ENCODE data around the gene CGB8. TPM values are rescaled to one million over a fixed set of nuclear protein-coding genes. Genes with fewer than 3 reads are reported as not detected.

Gene CGB8
- total RNA-seq, 4 donors from 2014 or later, result not detected

DNA sequence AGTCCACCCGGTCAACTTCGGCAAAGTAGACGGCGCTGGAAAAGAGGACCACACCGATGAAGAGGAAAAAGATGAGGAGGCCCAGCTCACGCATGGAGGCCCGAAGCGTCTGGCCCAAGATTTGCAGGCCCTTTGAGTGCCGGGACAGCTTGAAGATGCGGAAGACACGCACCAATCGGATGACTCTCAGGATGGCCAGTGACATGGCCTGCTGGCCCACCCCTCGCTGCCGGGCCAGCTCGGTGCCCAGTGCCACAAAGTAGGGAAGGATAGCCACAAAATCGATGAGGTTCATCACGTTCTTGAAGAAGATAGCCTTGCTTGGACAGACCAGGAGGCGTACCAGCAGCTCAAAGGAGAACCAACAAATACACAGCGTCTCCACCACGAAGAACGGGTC, 21.5 kb upstream of the CGB8 start:
- peaks cover 4 to 87% of the 10 kb centered on the region in 2 donors for H3K27me3 ChIP-seq
- no peak overlapping the region for H3K4me3 ChIP-seq
- H3K9me3 ChIP-seq, result peaks cover 0 to 6% (median 0%) of the 10 kb centered on the region in 4 donors
- no peak for DNase-seq (ENCODE audit: low spot score in 2 of 2)
- H3K36me3 ChIP-seq, result no peaks in the 10 kb centered on the region
- 92 to 94% methylated on average over 21 of the region's 21 CpGs for WGBS, 2 donors
- peaks cover 0 to 7% (median 0%) of the 10 kb centered on the region in 4 donors for H3K4me1 ChIP-seq
- TF ChIP-seq CTCF (IDR thresholded peaks at IDR 0.05) (no peak), EP300 (IDR thresholded peaks at IDR 0.05) (no peak), POLR2A (IDR thresholded peaks at IDR 0.05) (no peak)
- H3K27ac ChIP-seq, result no peak overlapping the region

DNA sequence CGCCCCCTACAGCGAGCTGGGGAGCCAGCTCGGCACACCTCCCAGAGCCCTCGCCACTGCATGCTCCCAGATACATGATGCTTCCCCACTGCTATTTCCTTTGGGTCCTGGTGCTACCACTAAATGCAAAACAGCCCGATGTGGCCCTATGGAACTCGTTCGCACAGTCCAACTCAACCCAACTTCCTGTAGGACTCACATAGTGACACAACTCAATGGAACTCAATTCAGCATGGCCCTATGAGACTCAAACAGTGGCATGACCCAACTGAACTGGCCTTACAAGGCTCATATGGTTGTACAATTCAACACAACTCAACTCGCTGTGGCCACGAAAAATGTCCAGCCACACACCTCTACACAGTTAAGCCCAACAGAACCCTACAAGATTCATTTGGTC, 20.1 kb upstream of the CGB8 start:
- H3K27me3 ChIP-seq, result peaks cover 6 to 95% of the 10 kb centered on the region in 2 donors
- 88 to 95% methylated on average over 9 of the region's 9 CpGs for WGBS, 2 donors
- H3K27ac ChIP-seq, result no peak overlapping the region
- TF ChIP-seq CTCF (IDR thresholded peaks at IDR 0.05) (no peak), EP300 (IDR thresholded peaks at IDR 0.05) (no peak), POLR2A (IDR thresholded peaks at IDR 0.05) (no peak)
- H3K4me1 ChIP-seq, result peaks cover 0 to 18% (median 6%) of the 10 kb centered on the region in 4 donors
- no peaks in the 10 kb centered on the region for H3K36me3 ChIP-seq
- H3K4me3 ChIP-seq, result no peak overlapping the region
- H3K9me3 ChIP-seq, result peaks cover 0 to 6% (median 0%) of the 10 kb centered on the region in 4 donors
- no peak for DNase-seq (ENCODE audit: low spot score in 2 of 2)

DNA sequence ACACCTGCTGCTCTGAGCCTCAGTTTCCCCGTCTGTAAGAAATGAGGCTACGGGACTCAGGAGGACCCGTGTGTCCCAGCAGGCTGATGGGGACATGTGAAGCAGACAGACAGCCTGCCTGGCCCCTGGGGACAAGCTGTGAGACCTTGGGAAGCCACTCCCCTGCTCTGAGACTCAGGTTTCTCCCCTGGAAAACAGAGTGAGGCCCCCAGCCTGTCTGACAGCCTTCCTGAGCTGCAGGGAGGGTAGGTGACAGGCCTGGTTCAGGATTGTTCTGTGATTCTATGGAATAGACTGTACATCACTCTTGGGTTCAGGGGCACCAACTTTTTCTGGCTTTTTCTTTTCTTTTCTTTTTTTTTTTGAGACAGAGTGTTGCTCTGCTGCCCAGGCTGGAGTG, 18.6 kb upstream of the CGB8 start:
- TF ChIP-seq CTCF (IDR thresholded peaks at IDR 0.05) (no peak), POLR2A (IDR thresholded peaks at IDR 0.05) (no peak), EP300 (IDR thresholded peaks at IDR 0.05) (no peak)
- peaks cover 6 to 96% of the 10 kb centered on the region in 2 donors for H3K27me3 ChIP-seq
- no peak for DNase-seq (ENCODE audit: low spot score in 2 of 2)

DNA sequence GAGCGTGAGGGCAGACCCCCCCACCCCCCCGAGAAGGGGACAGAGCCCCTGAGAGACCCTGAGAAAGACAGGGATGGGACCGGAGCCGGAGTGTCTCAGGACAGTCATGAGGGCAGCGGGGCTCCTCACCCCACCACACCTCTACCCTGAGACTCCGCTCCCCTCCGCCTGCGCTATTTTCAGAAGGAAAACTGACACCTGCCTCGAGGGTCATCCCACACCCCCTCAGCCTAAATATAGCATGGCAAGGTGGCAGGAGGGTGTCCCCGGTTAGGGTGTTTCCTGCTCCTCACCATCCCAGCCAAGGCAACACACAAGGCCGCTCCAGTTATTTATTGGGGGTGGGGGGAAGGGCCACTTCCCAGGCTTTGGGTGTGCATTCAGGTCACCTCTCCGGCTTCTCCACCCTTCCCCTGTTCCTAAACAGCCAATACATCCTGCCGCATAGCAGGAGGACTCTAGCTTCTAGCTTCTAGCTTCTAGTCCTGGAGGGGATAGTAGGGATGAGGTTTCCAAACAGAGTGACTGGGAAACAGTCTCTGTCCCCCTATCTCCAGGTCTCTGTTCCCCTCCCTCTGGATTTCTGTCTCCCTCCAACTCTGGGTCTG, 17.1 kb upstream of the CGB8 start:
- TF ChIP-seq POLR2A (IDR thresholded peaks at IDR 0.05), result no peak
- TF ChIP-seq EP300 (IDR thresholded peaks at IDR 0.05), result no peak
- TF ChIP-seq CTCF (IDR thresholded peaks at IDR 0.05), result no peak
- no peak overlapping the region for H3K4me3 ChIP-seq
- H3K27ac ChIP-seq, result no peak overlapping the region
- no peak for DNase-seq (ENCODE audit: low spot score in 2 of 2)
- H3K4me1 ChIP-seq, result peaks cover 0 to 11% (median 6%) of the 10 kb centered on the region in 4 donors
- no peaks in the 10 kb centered on the region for H3K36me3 ChIP-seq
- H3K27me3 ChIP-seq, result peaks cover 2 to 97% of the 10 kb centered on the region in 2 donors
- WGBS, 2 donors, result 44 to 53% methylated on average over 10 to 13 of the region's 13 CpGs
- peaks cover 0 to 6% (median 0%) of the 10 kb centered on the region in 4 donors for H3K9me3 ChIP-seq

More for the DNA sequence above, 18.6 kb upstream of the CGB8 start:
- Histone ChIP-seq H3K36me3 (no peaks in the 10 kb centered on the region), H3K27ac (no peak overlapping the region), H3K4me3 (no peak overlapping the region), H3K4me1 (peaks cover 0 to 18% (median 6%) of the 10 kb centered on the region in 4 donors), H3K9me3 (peaks cover 0 to 6% (median 0%) of the 10 kb centered on the region in 4 donors)
- 48 to 58% methylated on average over 3 of the region's 3 CpGs for WGBS, 2 donors

DNA sequence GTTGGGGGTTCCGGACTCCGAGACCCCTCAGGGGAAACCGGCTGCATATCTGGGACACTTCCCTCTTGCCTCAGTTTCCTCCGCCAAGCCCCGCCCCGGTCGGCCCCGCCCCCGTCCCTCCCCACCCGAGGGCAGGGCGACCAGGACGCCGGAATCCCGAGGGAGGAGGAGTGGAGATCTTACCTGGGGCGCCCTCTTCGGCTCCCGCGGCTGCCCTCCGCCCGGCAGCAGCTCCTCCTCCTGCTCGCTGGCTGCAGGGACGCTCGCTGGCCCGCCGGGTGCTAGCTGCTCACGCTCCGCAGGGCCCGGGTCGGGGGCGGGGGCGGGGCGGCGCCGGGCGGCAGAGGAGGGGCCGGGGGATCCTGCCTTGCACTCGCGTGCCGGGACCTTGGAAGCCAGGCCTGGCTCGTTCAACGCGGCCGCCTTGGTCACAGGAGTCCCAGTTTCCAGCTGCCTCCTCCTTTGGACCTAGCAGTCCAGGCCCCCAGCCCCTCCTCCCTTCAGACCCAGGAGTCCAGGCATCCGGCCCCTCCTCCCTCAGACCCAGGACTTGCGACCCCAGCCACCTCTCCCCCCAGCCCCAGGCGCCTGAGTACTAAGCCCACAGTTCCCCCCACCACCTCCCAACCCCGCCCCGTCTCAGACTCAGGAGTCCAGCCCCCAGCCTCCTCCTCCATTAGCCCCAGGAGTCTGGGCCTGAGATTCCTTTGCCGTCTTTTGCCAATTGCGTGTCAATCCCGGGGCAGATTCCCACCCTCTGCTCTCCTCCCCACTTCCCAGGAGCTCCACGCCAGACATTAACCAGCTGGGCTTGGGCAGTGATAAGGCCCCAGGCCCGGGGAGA, 16.1 kb upstream of the CGB8 start, which contains the start of gene NTF4:
Gene NTF4, minus strand, starts transcription at position 51 of the 844 bp plus-strand sequence. CDS start 2,821 bp downstream, outside the sequence.
- Histone ChIP-seq H3K4me3 (peak within 1 kb of the TSS in 1 of 4 donors; percentile 11), H3K27ac (no peak within 1 kb of the TSS), H3K9me3 (no peaks in the 10 kb centered on the region), H3K27me3 (peaks cover 2 to 91% of the 10 kb centered on the region in 2 donors), H3K4me1 (peaks cover 0 to 11% (median 6%) of the 10 kb centered on the region in 4 donors), H3K36me3 (no peaks in the 10 kb centered on the region)
- WGBS, 2 donors, result 8 to 9% methylated on average over 18 to 23 of the region's 53 CpGs
- TF ChIP-seq CTCF (IDR thresholded peaks at IDR 0.05) (no peak), EP300 (IDR thresholded peaks at IDR 0.05) (no peak), POLR2A (IDR thresholded peaks at IDR 0.05) (no peak)
- DNase-seq (ENCODE audit: low spot score in 2 of 2), result no peak
